Spleen (tissue), 7 donors: ENCODE data around the gene SFPQ.

Source experiments
- CTCF ChIP-seq, 11 experiments: fragments of 200-600 bp in 7 of 11; fragments of 450-650 bp in 4 of 11; sonication (generic) in 4 of 11; IDR thresholded peaks in 8 of 11; conservative IDR thresholded peaks in 3 of 11; 1 replicate in 7 of 11; 2 replicates in 4 of 11; pipeline versions ENCODE4 v1.4.0 to v1.8.0; 2016 to 2021; ENCODE audit warnings: antibody characterized with exemption in 11 of 11, inconsistent platforms in 4 of 11, mild to moderate bottlenecking in 1 of 11
- POLR2A ChIP-seq, 3 donors: fragments of 450-650 bp; IDR thresholded peaks; one replicate each; pipeline ENCODE4 v1.5.1; 2017; ENCODE audit warnings: antibody characterized with exemption in 3 of 3, mild to moderate bottlenecking in 1 of 3
- POLR2AphosphoS5 ChIP-seq, 3 donors: sonication (generic); formaldehyde crosslinking; IDR thresholded peaks; one replicate each; pipeline ENCODE4 v1.5.1; 2017; ENCODE audit warnings: antibody characterized with exemption in 3 of 3
- donor health status: DM: no; HTN: no; CAD: no; lungs with moderate emphysema.
- donor health status: DM: no; HTN: no; CAD: no.
- donor health status: DM: no; HTN: no; CAD: no.

DNA sequence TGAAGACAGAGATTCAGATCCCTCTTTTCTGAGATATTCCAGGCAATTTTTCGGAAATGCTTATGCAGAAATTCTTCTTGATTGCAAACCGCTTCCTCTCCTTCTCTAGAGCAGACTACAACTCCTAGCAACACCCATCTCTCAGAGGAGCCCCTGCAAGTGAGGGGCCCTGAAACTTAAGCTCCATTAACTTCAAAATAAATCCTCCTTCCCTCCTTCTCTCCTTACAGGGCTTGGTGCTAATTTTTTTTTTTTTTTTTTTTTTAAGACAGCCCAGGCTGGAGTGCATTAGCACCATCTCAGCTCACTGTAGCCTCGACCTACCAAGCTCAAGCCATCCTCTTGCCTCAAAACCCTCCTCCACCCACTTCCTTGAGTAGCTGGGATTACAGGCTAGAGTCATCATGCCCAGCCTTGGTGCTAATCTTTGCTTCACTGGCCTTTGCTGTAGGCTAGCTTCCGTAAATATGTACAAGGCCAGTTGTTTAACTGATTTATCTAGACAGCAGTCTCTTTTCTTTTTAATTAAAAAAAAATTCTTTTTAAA, 30.2 kb upstream of the SFPQ start:
- no peak for TF ChIP-seq POLR2AphosphoS5 (IDR thresholded peaks at IDR 0.05)
- no peak for TF ChIP-seq CTCF (IDR thresholded peaks at IDR 0.05 in 8 of 11, conservative IDR thresholded peaks at IDR 0.05 in 3 of 11)
- no peak for TF ChIP-seq POLR2A (IDR thresholded peaks at IDR 0.05)
